Trophoblast cell (in vitro differentiated cells and primary cell): ENCODE data around the gene ADAMTS9.

Experiments used
- DNase-seq, 2 donors: peaks; one replicate each; pipeline ENCODE4 v3.0.0-alpha.2; 2016
- H2AFZ ChIP-seq: 2 replicates; pipeline ENCODE4 v1.6.1; 2013; ENCODE audit warnings: low read length, moderate library complexity, mild to moderate bottlenecking; ENCODE audit not compliant: insufficient read depth, poor library complexity
- H2AK5ac ChIP-seq: 2 replicates; pipeline ENCODE4 v1.6.1; 2013; ENCODE audit warnings: mild to moderate bottlenecking, low read length
- H2BK120ac ChIP-seq: 2 replicates; pipeline ENCODE4 v1.6.1; 2013; ENCODE audit warnings: low read length, mild to moderate bottlenecking, moderate library complexity; ENCODE audit not compliant: insufficient read depth, poor library complexity
- H2BK12ac ChIP-seq: 2 replicates; pipeline ENCODE4 v1.6.1; 2013; ENCODE audit warnings: mild to moderate bottlenecking, low read length, moderate library complexity
- H2BK5ac ChIP-seq: 2 replicates; pipeline ENCODE4 v1.6.1; 2013; ENCODE audit warnings: low read length, low read depth, moderate library complexity, mild to moderate bottlenecking; ENCODE audit not compliant: poor library complexity
- H3K14ac ChIP-seq: 2 replicates; pipeline ENCODE4 v1.6.1; 2013; ENCODE audit warnings: mild to moderate bottlenecking, low read length
- H3K18ac ChIP-seq: 2 replicates; pipeline ENCODE4 v1.6.1; 2013; ENCODE audit warnings: mild to moderate bottlenecking, low read length
- H3K23ac ChIP-seq: 2 replicates; pipeline ENCODE4 v1.6.1; 2013; ENCODE audit warnings: low read length
- H3K27ac ChIP-seq: 2 replicates; pipeline ENCODE4 v1.5.1; 2013; ENCODE audit warnings: low read depth, mild to moderate bottlenecking, inconsistent platforms, low read length, moderate library complexity
- H3K27me3 ChIP-seq: 2 replicates; pipeline ENCODE4 v1.6.1; 2013; ENCODE audit warnings: inconsistent platforms, mild to moderate bottlenecking, low read length, moderate library complexity; ENCODE audit not compliant: insufficient read depth
- H3K36me3 ChIP-seq, 2 experiments: 1 replicate in 1 of 2; 2 replicates in 1 of 2; pipeline ENCODE4 v1.6.1; 2013; ENCODE audit warnings: low read length in 2 of 2, mild to moderate bottlenecking in 2 of 2, moderate library complexity in 1 of 2; ENCODE audit not compliant: insufficient read depth in 2 of 2, control insufficient read depth in 1 of 2
- H3K4ac ChIP-seq: 2 replicates; pipeline ENCODE4 v1.6.1; 2013; ENCODE audit warnings: low read depth, mild to moderate bottlenecking, low read length, moderate library complexity
- H3K4me1 ChIP-seq, 2 experiments: 1 replicate in 1 of 2; 2 replicates in 1 of 2; pipeline ENCODE4 v1.6.1; 2013; ENCODE audit warnings: low read length in 2 of 2, mild to moderate bottlenecking in 2 of 2, moderate library complexity in 1 of 2; ENCODE audit not compliant: insufficient read depth in 2 of 2, control insufficient read depth in 1 of 2
- H3K4me2 ChIP-seq: 2 replicates; pipeline ENCODE4 v1.6.1; 2013; ENCODE audit warnings: inconsistent platforms, mild to moderate bottlenecking, low read length, moderate library complexity
- H3K4me3 ChIP-seq: 2 replicates; pipeline ENCODE4 v1.5.1; 2013; ENCODE audit warnings: mild to moderate bottlenecking, low read depth, low read length, inconsistent platforms
- H3K79me1 ChIP-seq: one replicate; pipeline ENCODE4 v1.6.1; 2013; ENCODE audit warnings: low read length
- H3K79me2 ChIP-seq: 2 replicates; pipeline ENCODE4 v1.6.1; 2013; ENCODE audit warnings: low read length, mild to moderate bottlenecking; ENCODE audit not compliant: control insufficient read depth, insufficient read depth, poor library complexity
- H3K9ac ChIP-seq: 2 replicates; pipeline ENCODE4 v1.6.1; 2013; ENCODE audit warnings: mild to moderate bottlenecking, low read length
- H3K9me3 ChIP-seq: 2 replicates; pipeline ENCODE4 v1.6.1; 2013; ENCODE audit warnings: low read depth, mild to moderate bottlenecking, control low read depth, inconsistent platforms, low read length; ENCODE audit not compliant: insufficient read depth
- H4K12ac ChIP-seq: 2 replicates; pipeline ENCODE4 v1.6.1; 2013; ENCODE audit warnings: low read depth, mild to moderate bottlenecking, low read length, moderate library complexity
- H4K8ac ChIP-seq: 2 replicates; pipeline ENCODE4 v1.6.1; 2013; ENCODE audit warnings: low read depth, mild to moderate bottlenecking, low read length, moderate library complexity
- H4K91ac ChIP-seq: one replicate; pipeline ENCODE4 v1.6.1; 2013; ENCODE audit warnings: low read depth, mild to moderate bottlenecking, low read length, moderate library complexity
- WGBS: extraction: QIAGEN DNeasy Blood & Tissue Kit; methylation state at CpG from one replicate; pipeline ENCODE4 v1.1.7; 2013; ENCODE audit warnings: missing lambda C conversion rate; ENCODE audit not compliant: insufficient read length, insufficient coverage; ENCODE audit errors: extremely low coverage; 5-methylcytosine and 5-hydroxymethylcytosine counted together

Gene ADAMTS9

DNA sequence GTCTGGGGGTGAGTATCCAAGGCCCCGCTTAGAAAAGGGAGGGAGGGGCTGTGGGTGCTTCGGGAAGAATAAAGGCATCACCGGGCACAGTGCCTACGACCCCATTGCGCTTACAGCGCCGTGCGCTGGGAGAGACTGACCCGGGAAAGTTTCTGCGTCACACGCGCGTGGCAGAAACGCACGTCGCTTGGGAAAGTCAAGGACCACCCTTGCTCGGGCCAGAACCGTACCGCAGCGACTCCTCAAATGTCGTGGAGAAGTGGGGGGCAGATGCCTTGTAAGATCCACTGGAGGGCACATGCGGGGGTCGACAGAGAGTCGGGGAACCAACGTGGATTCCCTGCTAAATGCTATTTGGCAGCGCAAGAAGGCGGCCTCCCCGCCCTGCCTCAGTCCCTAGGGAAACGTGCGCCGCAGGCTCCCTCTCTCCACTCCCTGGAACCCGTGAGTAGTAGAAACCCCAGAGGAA is 2.4 kb downstream of the ADAMTS9 start:
- Histone ChIP-seq H4K91ac (peak overlapping the region; percentile 85), H3K79me2 (peaks cover 15% of the 10 kb centered on the region), H3K27ac (peak overlapping the region; percentile 96), H4K8ac (peak overlapping the region; percentile 34), H2AFZ (peak overlapping the region; percentile 17), H3K36me3 (peaks cover 0 to 6% of the 10 kb centered on the region in 2 experiments), H3K18ac (peak overlapping the region; percentile 93), H2BK120ac (peak overlapping the region; percentile 34), H3K4me3 (peak overlapping the region; percentile 84), H2BK5ac (peak overlapping the region; percentile 82), H3K9ac (peak overlapping the region; percentile 84), H3K14ac (peak overlapping the region; percentile 36), H3K23ac (no peak overlapping the region), H3K4me2 (peak overlapping the region; percentile 94), H3K9me3 (no peaks in the 10 kb centered on the region), H2BK12ac (peak overlapping the region; percentile 78), H2AK5ac (no peak overlapping the region), H3K4ac (peak overlapping the region; percentile 83), H3K79me1 (peaks cover 30% of the 10 kb centered on the region), H4K12ac (peak overlapping the region; percentile 21), H3K27me3 (no peaks in the 10 kb centered on the region), H3K4me1 (peaks cover 11 to 16% of the 10 kb centered on the region in 2 experiments)
- no peak for DNase-seq
- no CpG with 5 or more reads among the region's 32 CpGs for WGBS

DNA sequence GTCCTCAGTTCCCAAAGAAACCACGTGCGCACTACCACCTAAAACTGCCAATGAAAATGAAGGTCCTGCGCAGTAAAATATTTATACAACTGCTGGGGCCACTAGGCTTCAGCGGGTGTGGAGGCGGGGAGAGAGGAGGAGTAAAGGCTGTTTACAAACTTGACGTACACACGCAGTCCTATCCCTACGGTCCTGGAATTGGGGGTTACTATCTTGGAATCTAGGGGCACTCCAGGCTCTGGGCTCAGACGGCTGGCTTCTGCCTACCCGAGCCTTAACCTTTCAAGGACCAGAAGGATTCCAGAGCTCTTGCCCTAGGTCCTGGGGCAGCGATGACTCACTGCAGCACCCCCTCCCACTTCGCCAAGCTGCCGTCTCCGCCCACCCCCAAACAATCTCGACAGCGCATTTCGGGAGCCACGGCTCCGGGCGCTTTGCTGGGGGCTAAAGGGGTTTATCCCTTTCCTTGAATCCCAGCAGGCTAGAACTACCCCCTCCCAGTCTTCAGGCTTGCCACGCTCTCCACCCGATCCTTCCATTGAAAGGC is 3.0 kb downstream of the ADAMTS9 start:
- H2BK12ac ChIP-seq = peak overlapping the region; percentile 6
- H3K23ac ChIP-seq = no peak overlapping the region
- DNase-seq = no peak
- H3K4me2 ChIP-seq = peak overlapping the region; percentile 94
- H3K4me3 ChIP-seq = peak overlapping the region; percentile 84
- peak overlapping the region; percentile 93 for H3K18ac ChIP-seq
- H2BK5ac ChIP-seq = peak overlapping the region; percentile 82
- H3K4ac ChIP-seq = peak overlapping the region; percentile 83
- peak overlapping the region; percentile 21 for H4K12ac ChIP-seq
- peaks cover 15% of the 10 kb centered on the region for H3K79me2 ChIP-seq
- H2AFZ ChIP-seq = peak overlapping the region; percentile 17
- no peaks in the 10 kb centered on the region for H3K9me3 ChIP-seq
- H3K9ac ChIP-seq = peak overlapping the region; percentile 84
- no peaks in the 10 kb centered on the region for H3K27me3 ChIP-seq
- peak overlapping the region; percentile 96 for H3K27ac ChIP-seq
- no peak overlapping the region for H2AK5ac ChIP-seq
- H4K8ac ChIP-seq = peak overlapping the region; percentile 34
- peak overlapping the region; percentile 36 for H3K14ac ChIP-seq
- H3K36me3 ChIP-seq = peaks cover 0 to 7% of the 10 kb centered on the region in 2 experiments
- H3K4me1 ChIP-seq = peaks cover 11 to 17% of the 10 kb centered on the region in 2 experiments
- WGBS = no CpG with 5 or more reads among the region's 22 CpGs
- H3K79me1 ChIP-seq = peaks cover 30% of the 10 kb centered on the region
- no peak overlapping the region for H2BK120ac ChIP-seq
- H4K91ac ChIP-seq = peak overlapping the region; percentile 85

- no peak overlapping the region for H3K27ac ChIP-seq
- H2BK5ac ChIP-seq = no peak overlapping the region
- peaks cover 3 to 17% of the 10 kb centered on the region in 2 experiments for H3K36me3 ChIP-seq
- no peak overlapping the region for H3K23ac ChIP-seq
- H3K9ac ChIP-seq = no peak overlapping the region
- H3K27me3 ChIP-seq = no peaks in the 10 kb centered on the region
- no peak overlapping the region for H4K91ac ChIP-seq
- WGBS = no CpG with 5 or more reads among the region's 3 CpGs
- peaks cover 11 to 17% of the 10 kb centered on the region in 2 experiments for H3K4me1 ChIP-seq
- H2BK120ac ChIP-seq = no peak overlapping the region
- H3K4me2 ChIP-seq = no peak overlapping the region
- H4K12ac ChIP-seq = no peak overlapping the region
- no peaks in the 10 kb centered on the region for H3K9me3 ChIP-seq
- no peak overlapping the region for H4K8ac ChIP-seq
- no peak overlapping the region for H2AFZ ChIP-seq
- H3K4ac ChIP-seq = no peak overlapping the region
- no peak overlapping the region for H2AK5ac ChIP-seq
- DNase-seq = peak in 1 of 2 donors; percentile 47
- peaks cover 17% of the 10 kb centered on the region for H3K79me1 ChIP-seq
- no peak overlapping the region for H3K18ac ChIP-seq
- no peak overlapping the region for H3K14ac ChIP-seq
- H3K79me2 ChIP-seq = peaks cover 8% of the 10 kb centered on the region
- H2BK12ac ChIP-seq = no peak overlapping the region
- H3K4me3 ChIP-seq = no peak overlapping the region
Observed at GRCh38 chr3:64681827-64682226, 6.0 kb downstream of the ADAMTS9 start.

DNA sequence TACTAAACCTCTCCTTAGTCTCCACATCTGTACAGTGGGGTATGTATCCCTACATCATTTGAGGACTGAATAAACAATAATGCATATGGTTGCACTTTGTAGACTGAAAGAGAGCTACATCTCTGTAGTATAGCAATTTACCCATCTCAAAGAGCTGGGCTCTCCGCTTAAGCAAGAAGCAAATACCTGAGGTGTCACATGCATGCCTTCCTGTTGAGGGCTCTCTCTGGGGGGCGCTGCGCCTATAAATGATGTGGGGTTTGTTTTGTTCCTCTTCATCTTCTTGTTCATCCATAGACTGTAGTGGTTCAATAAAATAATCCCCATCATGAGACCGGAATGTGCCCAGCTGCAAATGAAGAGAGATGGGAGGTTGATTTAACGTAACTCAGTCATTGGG is 6.8 kb downstream of the ADAMTS9 start:
- no peak overlapping the region for H3K4me2 ChIP-seq
- no peak overlapping the region for H3K18ac ChIP-seq
- no peak overlapping the region for H2BK5ac ChIP-seq
- no peak overlapping the region for H4K91ac ChIP-seq
- no peak overlapping the region for H3K4me3 ChIP-seq
- H3K23ac ChIP-seq = no peak overlapping the region
- no peak overlapping the region for H2BK12ac ChIP-seq
- H3K79me2 ChIP-seq = peaks cover 4% of the 10 kb centered on the region
- no CpG with 5 or more reads among the region's 5 CpGs for WGBS
- no peak overlapping the region for H3K27ac ChIP-seq
- peaks cover 9% of the 10 kb centered on the region for H3K79me1 ChIP-seq
- H3K27me3 ChIP-seq = no peaks in the 10 kb centered on the region
- peaks cover 11 to 17% of the 10 kb centered on the region in 2 experiments for H3K4me1 ChIP-seq
- H3K9ac ChIP-seq = no peak overlapping the region
- no peak overlapping the region for H4K12ac ChIP-seq
- H2AFZ ChIP-seq = no peak overlapping the region
- H3K4ac ChIP-seq = no peak overlapping the region
- H3K14ac ChIP-seq = no peak overlapping the region
- no peak overlapping the region for H2BK120ac ChIP-seq
- no peak overlapping the region for H2AK5ac ChIP-seq
- H4K8ac ChIP-seq = no peak overlapping the region
- no peak for DNase-seq
- H3K36me3 ChIP-seq = peaks cover 3 to 17% of the 10 kb centered on the region in 2 experiments
- no peaks in the 10 kb centered on the region for H3K9me3 ChIP-seq
